ENCODE data around the gene MAPKBP1.
"Not testable (repeated sequence)": the region's sequence is repeated elsewhere in the genome, so short reads cannot be mapped to it uniquely, and the experiment has no call there.

MAPKBP1 gene

DNA sequence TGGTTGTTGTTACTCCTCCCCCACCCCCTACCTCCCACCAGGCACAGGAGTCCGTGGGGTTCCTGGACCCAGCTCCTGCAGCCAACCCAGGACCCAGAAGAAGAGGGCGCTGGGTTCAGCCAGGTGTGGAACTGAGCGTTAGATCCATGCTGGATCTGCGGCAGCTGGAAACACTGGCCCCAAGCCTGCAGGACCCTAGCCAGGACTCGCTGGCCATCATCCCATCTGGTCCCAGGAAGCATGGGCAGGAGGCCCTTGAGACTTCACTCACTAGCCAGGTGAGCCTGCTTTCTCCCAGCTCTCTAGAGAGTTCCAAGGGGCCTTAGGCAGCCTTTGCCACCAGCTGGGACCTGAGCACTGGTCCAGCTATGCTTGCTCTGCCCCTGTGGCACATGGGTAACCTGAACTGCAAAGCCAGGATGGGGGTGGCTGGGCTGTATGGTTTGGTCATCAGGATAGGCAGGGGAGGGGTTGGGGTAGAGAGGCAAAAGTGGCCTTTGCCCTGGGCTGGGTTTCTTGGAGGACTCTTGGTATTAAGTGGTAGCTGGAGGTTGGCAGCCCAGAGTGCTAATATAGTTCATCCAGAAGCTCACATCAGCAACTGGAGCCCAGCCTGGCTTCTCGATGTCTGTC lies 46.6 kb downstream of the MAPKBP1 start:
- no peak for TF ChIP-seq ZNF274 (IDR thresholded peaks at IDR 0.05; ENCODE audit: low read depth, low read length)

DNA sequence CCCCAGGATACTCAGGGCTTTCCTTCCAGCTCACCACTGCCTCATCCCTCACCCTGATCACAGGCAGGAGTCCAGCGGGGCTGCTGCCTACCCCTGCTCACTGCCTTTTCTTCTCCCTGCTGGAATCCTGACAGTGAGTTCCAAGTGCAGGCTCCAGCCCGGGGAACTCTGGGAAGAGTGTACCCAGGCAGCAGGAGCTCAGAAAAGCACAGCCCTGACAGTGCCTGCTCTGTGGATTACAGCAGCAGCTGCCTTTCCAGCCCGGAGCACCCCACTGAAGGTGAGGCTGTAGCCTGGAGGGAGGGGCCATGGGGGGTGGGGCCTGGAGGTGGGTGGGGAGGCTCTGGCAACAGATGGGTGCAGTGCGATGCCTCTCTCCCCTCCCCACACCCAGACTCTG lies 47.5 kb downstream of the MAPKBP1 start:
- no peak for TF ChIP-seq ZNF274 (IDR thresholded peaks at IDR 0.05; ENCODE audit: low read depth, low read length)
- no peak overlapping the region for H3K4me3 ChIP-seq (ENCODE audit: low read length)

More for the DNA sequence above, 46.6 kb downstream of the MAPKBP1 start:
- no peak overlapping the region for H3K4me3 ChIP-seq (ENCODE audit: low read length)

DNA sequence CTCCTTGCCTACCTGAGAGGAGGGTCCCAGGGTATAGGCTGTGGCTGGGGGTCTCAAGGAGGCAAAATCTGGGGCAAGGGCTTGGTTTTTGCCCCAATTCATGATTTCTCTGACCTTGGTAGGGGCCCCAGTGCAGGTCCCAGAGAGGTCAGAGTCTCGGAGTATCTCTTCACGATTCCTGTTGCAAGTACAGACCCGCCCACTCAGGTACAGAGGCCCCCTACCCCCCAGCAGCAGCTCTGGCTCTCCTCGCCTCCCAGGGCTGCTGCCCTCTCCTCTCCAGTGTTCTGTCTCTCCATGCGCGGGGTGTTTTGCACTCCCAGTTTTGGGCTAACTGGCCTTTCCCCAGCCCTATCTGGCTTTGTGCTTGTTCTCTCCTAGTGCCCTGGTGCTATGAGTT lies 48.2 kb downstream of the MAPKBP1 start:
- no peak for TF ChIP-seq ZNF274 (IDR thresholded peaks at IDR 0.05; ENCODE audit: low read depth, low read length)
- H3K4me3 ChIP-seq (ENCODE audit: low read length) = no peak overlapping the region

DNA sequence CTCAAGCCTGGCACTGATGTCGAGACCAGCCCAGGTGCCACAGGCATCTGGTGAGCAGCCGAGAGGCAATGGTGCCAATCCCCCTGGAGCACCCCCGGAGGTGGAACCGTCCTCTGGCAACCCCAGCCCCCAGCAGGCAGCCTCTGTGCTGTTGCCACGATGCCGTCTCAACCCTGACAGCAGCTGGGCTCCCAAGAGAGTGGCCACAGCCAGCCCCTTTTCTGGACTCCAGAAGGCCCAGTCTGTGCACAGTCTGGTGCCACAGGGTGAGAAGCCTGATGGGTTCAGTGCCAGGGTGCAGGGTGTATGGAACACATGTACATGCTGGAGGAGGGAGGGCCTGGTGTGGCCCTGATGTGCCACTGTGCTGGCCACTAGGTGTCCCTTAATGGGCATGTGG lies 48.7 kb downstream of the MAPKBP1 start:
- no peak overlapping the region for H3K4me3 ChIP-seq (ENCODE audit: low read length)
- no peak for TF ChIP-seq ZNF274 (IDR thresholded peaks at IDR 0.05; ENCODE audit: low read depth, low read length)

DNA sequence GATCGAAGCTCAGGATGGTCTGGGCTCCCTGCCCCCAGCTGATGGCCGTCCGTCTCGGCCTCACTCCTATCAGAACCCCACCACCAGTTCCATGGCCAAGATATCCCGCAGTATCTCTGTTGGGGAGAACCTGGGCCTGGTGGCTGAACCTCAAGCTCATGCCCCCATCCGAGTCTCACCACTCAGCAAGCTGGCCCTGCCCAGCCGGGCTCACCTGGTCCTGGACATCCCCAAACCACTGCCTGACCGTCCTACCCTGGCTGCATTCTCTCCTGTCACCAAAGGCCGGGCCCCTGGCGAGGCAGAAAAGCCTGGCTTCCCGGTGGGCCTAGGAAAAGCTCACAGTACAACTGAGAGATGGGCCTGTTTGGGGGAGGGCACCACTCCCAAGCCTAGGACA lies 49.2 kb downstream of the MAPKBP1 start:
- H3K4me3 ChIP-seq (ENCODE audit: low read length) = no peak overlapping the region
- no peak for TF ChIP-seq ZNF274 (IDR thresholded peaks at IDR 0.05; ENCODE audit: low read depth, low read length)

DNA sequence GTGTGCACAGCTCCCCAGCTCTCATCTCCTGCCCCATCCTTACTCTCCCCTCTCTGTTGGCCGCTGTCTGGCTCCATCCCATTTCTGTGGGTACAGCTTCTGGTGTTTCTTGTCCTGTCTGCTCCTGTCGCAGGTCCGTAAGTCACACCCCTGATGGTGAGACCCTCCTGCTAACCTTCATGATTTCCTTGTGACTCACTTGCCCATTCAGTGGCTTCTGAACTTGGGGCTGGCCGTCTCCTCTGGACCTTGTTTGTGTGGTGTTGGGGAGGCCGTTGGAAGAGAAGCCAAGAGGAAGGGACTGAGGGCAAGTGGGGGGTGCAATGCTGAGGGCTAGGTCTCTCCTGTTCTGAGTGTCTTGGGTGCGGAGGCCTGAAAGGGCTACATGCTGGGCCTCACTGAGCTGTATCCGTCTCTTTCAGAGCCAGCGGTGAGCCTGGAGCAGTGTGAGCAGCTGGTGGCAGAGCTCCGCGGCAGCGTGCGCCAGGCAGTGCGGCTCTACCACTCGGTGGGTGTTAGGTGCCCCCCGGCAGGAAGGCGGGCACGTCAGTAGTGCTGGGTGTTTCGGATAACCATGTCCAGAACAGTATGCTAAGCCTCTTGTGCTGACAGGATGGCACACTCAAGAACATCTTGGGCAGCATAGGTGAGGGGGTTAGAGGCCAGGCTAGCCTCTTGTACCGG lies 49.9 kb downstream of the MAPKBP1 start:
- no peak for TF ChIP-seq ZNF274 (IDR thresholded peaks at IDR 0.05; ENCODE audit: low read depth, low read length)
- no peak overlapping the region for H3K4me3 ChIP-seq (ENCODE audit: low read length)

DNA sequence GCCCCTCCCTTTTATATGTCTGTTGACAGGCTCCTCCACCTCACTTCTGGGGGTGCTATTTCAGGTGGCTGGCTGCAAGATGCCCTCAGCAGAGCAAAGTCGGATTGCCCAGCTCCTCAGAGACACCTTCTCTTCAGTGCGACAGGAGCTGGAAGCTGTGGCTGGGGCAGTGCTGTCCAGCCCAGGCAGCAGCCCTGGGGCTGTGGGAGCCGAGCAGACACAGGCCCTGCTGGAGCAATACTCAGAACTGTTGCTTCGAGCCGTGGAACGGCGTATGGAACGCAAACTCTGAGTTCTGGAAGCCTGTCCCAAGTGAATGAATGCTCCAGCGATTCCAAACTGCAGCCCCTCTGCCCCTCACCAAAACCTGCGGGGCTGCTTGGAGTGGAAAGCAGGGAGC lies 50.9 kb downstream of the MAPKBP1 start:
- TF ChIP-seq ZNF274 (IDR thresholded peaks at IDR 0.05; ENCODE audit: low read depth, low read length) = no peak

DNA sequence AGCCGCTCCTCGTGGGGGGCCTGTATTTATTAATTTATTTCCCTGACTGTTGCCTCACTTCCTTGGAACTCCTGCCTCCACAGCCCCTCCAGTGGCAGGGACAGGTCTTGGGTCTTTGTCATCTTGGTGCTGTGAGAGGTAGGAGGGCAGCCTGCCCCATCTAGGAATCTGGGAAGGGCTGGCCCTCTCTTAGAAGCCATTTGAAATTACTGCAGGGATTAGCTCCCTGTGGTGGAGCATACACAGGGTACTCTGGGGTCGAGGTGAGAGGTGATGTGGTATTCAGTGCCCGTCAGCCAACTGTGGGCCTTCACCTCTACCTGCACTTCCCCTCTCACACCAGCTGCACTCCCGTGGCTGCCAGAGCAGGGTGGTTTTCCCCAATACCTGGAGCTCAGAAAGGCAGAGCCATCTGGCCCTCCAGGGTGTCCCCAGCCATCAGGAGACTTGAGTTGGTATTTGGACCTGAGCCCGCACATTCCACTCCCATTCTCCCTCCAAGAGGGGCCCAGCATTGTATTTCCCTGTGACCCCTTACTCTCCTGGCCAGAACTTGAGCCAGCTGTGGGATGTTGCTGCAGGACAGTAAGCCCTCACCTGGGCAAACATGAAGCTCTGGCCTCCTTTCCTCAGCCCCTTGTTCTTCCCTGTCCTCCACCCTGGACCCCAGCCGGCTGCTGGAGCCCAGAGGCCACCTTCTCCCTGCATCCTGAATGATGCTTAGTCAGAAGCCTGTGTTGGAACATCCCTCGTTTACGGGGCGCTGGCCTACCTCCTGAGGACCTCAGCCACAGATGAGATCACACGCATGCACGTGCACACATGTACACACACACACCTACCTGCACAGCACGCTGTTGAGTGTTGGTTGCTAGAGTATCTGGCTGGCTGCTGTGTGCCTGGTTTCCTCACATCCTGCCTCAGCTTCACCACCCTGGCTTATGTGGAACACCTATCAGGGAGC lies 51.6 kb downstream of the MAPKBP1 start:
- no peak overlapping the region for H3K4me3 ChIP-seq (ENCODE audit: low read length)
- no peak for TF ChIP-seq ZNF274 (IDR thresholded peaks at IDR 0.05; ENCODE audit: low read depth, low read length)

More for the DNA sequence above, 50.9 kb downstream of the MAPKBP1 start:
- no peak overlapping the region for H3K4me3 ChIP-seq (ENCODE audit: low read length)

DNA sequence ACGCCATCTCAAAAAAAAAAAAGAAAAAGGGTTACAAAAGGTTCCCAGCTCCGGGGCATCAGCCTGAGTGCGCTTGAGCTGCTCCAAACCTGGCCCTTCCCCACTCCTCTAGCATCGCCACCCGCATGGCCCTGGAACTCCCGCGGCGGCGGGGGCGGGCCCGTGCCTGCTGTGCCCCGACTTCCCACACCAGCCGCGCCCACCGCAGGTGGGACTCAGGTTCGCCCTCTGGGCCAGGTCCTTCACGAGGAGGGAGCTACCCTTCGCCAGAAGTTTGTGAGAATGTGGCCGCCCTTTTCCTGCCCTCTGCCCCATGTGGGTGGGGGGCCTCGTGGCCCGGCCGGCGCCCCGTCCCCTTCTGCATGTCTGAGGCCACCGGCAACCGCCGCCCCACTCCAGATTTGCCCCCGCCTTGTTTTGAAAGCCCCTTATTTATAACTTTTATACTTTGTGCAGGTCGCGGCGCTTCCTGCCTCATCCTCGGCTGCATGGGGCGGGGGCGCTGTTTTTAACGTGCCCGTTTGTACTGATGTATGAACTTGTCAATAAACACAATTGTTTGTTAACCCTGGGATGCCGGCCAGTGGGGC lies 53.1 kb downstream of the MAPKBP1 start:
- H3K4me3 ChIP-seq (ENCODE audit: low read length) = peak overlapping the region; percentile 58; the same call in 1 of the 2 replicates
- no peak for TF ChIP-seq ZNF274 (IDR thresholded peaks at IDR 0.05; ENCODE audit: low read depth, low read length)

DNA sequence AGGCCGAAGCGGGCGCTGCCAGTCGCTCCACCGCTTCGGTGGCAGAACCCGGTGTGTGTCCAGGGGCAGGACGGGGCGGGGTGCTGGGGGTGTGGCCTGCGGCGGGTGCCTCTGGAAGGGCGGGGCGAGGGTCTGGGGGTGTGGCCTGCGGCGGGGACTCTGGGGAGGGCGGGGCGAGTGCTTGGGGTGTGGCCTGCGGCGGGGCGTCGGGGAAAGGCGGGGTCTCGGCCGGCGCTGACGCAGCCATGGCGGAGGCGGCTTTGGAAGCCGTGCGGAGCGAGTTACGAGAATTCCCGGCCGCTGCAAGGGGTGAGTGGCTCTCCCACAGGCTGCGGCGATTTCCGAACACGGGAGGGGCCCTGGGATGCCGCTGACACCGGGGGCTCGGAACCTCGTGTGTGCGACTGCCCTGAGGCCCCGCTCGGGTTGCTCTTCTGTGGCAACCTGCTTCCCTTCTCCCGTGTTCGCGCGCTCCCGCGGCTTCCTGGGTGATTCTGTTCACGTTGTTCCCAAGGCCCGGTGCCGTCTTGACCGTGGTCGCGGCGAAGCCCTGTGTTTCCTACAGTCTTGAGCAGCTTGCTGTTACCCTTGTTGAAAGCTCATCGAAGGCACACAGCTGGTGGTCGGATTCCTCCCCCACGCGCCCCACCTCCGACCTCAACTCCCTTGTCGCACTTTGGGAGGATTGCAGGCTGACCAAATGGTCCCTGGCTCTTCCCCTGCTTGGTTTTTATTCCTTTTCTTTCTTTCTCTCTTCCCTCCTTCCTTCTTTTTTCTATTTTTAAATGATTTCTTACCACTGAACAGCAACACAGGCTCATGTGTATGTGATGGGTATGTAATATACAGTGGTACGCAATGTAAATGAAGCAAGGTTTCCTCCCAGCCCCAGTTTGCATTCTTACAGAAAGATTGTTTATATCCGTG lies 53.9 kb downstream of the MAPKBP1 start, which contains the start of gene JMJD7:
Gene JMJD7, plus strand, starts transcription at position 213 of the 927 bp plus-strand sequence. Its CDS starts 33 bp downstream, at position 246.
- no peak for TF ChIP-seq ZNF274 (IDR thresholded peaks at IDR 0.05; ENCODE audit: low read depth, low read length)

DNA sequence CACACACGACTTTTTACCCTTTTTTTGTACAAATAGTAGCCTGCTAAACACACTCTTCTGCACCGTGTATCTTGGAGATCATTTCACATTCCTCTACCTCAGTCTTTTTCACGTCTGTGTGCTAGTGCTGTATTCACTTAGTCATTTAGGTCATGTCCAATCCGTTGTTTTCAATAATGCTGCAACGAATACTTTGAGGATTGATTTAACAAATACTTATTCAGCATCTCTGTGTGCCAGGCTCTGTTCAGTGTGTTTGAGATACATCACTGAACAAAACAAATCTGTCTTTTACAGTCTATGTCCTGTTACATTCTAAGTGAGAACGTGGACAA lies 54.5 kb downstream of the MAPKBP1 start:
- no peak overlapping the region; the same call in 1 of the 2 replicates for H3K4me3 ChIP-seq (ENCODE audit: low read length)
- TF ChIP-seq ZNF274 (IDR thresholded peaks at IDR 0.05; ENCODE audit: low read depth, low read length) = no peak

More for the DNA sequence above, 53.9 kb downstream of the MAPKBP1 start, which contains the start of gene JMJD7:
- peak within 1 kb of the TSS; percentile 73 for H3K4me3 ChIP-seq (ENCODE audit: low read length)

DNA sequence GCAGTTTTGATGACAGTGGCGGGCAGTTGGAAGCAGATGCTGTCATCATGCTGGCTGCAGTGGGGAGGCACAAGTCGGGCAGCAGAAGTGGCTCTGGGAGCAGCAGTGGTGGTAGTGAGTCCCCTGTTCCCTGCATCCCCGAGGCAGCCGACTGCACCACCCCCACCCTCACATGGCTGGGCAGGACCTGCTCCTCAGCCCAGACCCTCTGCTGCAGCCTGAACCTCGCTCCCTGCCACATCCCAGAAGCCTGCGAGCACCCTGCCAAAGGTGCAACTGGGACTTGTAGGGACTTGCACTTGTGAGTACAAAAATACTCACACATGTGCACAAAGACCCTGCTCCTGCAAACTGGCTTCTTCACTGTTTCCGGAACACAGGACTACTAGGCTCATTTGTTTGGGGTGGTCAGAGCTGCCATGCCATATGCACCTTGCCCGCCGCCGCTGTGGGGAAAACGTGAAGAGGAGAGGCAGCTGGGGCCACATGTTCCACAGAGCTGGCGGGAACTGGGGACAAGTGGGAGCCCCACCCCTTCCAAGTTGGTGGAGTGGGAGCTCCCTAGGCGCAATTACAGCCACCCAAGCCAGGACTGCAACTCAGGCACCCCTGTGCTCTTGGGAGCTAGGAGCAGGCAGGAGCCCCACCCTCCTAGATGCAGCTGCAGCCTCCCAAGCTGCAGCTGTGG lies 55.8 kb downstream of the MAPKBP1 start:
- no peak overlapping the region for H3K4me3 ChIP-seq (ENCODE audit: low read length)
- no peak for TF ChIP-seq ZNF274 (IDR thresholded peaks at IDR 0.05; ENCODE audit: low read depth, low read length)

DNA sequence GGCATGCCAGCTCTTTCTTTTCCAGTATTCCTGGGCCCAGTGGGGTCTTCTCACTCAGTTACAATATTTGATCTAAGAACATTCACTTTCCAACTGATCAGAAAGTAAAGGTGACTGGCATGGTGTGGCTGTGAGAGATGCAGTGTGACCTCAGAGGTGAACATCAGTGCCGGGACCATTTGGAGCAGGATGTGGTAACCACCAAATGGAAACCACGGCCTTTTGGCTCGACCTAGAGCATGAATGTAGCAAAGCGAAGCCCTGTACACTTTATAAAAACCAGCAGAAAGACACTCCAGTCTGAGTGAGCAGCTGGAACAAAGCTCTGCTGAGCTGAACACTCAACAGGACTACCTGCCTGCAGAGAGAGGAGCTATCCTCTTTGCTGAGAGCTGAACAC lies 57.0 kb downstream of the MAPKBP1 start:
- not testable (repeated sequence) for H3K4me3 ChIP-seq (ENCODE audit: low read length)
